Neuron (in vitro differentiated cells): Measurements from ENCODE around the gene CCDC149.

Source experiments
- H2AFZ ChIP-seq: one replicate; pipeline ENCODE4 v1.6.1; 2013; ENCODE audit warnings: low read depth, mild to moderate bottlenecking, inconsistent platforms, low read length, moderate library complexity
- H3K27me3 ChIP-seq: one replicate; pipeline ENCODE4 v1.6.1; 2013; ENCODE audit warnings: low read length; ENCODE audit not compliant: insufficient read depth
- H3K36me3 ChIP-seq: one replicate; pipeline ENCODE4 v1.6.1; 2013; ENCODE audit warnings: low read length; ENCODE audit not compliant: insufficient read depth
- H3K4me1 ChIP-seq: one replicate; pipeline ENCODE4 v1.6.1; 2013; ENCODE audit warnings: low read length; ENCODE audit not compliant: insufficient read depth
- H3K4me3 ChIP-seq: 2 replicates; pipeline ENCODE4 v1.5.1; 2013; ENCODE audit warnings: mild to moderate bottlenecking, low read length, moderate library complexity
- H3K9me3 ChIP-seq: one replicate; pipeline ENCODE4 v1.6.1; 2013; ENCODE audit warnings: low read length

CCDC149 gene

DNA sequence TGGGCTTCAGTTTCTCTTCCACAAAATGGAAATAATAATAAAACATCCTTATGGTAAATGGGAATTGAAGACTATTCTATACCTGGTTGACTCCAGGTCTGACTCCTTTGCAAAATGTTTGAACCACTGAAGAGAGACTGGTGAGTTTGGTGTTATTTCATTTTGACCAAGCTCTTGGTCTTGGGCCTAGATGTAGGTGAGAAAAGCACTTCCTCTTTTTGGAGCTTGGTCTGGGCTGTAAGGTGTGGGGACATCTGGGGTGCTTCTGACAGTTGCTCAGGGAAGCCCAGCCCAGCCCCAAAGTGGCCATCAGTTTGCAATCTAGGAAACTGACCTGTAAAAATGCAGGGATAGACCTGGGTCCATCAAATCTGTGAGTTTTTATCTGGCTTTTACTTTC lies 144.2 kb downstream of the CCDC149 start:
- no peak overlapping the region for H3K4me3 ChIP-seq
- H3K4me1 ChIP-seq, result no peaks in the 10 kb centered on the region
- no peaks in the 10 kb centered on the region for H3K9me3 ChIP-seq
- no peaks in the 10 kb centered on the region for H3K27me3 ChIP-seq
- H2AFZ ChIP-seq, result no peak overlapping the region
- H3K36me3 ChIP-seq, result no peaks in the 10 kb centered on the region

DNA sequence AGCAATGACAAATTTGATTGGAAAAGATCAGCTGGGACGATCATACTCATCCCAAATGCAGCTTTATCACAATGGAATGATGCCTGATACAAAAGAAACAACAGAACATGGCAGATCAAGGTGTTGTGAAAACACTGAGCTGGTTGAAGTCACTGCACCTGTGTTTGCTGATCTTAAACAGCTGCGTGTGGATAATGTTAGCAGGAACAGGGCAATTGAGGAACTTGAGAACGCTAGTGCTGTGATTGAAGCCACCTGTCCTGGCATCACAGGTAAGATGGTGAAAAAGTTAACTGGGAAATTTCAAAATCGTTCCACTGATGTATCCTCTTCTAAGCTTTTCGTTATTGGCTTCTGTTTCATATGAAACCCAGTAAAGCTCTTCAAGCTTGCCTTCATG lies 144.8 kb downstream of the CCDC149 start:
- Histone ChIP-seq H3K9me3 (no peaks in the 10 kb centered on the region), H3K4me3 (no peak overlapping the region), H3K27me3 (no peaks in the 10 kb centered on the region), H3K36me3 (no peaks in the 10 kb centered on the region), H3K4me1 (no peaks in the 10 kb centered on the region), H2AFZ (no peak overlapping the region)

DNA sequence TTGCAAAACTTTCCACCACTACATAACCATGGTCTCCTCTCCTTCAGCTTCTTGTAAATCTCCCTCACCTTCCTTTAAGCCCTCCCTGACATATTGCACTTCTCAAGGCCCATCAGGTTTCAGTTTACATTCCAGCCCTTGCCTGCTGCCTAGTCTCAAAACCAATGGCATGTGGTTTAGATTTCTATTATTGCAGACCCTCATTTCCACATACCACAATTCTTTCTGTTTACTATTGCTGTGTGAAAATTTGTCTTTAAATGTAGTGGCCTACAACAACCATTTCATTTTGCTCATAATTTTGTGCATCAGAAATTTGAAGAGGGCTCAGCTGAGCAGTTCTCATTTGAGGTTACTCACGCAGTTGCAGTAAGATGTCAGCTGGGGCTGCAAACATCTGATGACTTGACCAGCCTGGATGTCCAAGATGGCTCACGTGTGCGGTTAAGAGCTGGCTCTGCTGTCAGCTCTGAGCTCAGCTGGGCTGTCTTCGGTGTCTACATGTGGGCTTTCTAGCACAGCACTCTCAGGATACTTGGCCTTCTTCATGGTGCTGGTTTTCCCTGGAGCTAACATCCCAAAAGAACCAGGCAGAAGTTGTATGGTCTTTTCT lies 147.4 kb downstream of the CCDC149 start:
- no peaks in the 10 kb centered on the region for H3K4me1 ChIP-seq
- H2AFZ ChIP-seq, result no peak overlapping the region
- no peak overlapping the region for H3K4me3 ChIP-seq
- no peaks in the 10 kb centered on the region for H3K36me3 ChIP-seq
- no peaks in the 10 kb centered on the region for H3K27me3 ChIP-seq
- H3K9me3 ChIP-seq, result no peaks in the 10 kb centered on the region

GRCh38 chr4:24764345-24764744 lies 148.5 kb downstream of the CCDC149 start:
- Histone ChIP-seq H3K36me3 (no peaks in the 10 kb centered on the region), H3K4me1 (no peaks in the 10 kb centered on the region), H3K9me3 (no peaks in the 10 kb centered on the region), H2AFZ (no peak overlapping the region), H3K4me3 (no peak overlapping the region), H3K27me3 (no peaks in the 10 kb centered on the region)

GRCh38 chr4:24763631-24764297 lies 149.1 kb downstream of the CCDC149 start:
- Histone ChIP-seq H3K36me3 (no peaks in the 10 kb centered on the region), H2AFZ (no peak overlapping the region), H3K4me3 (no peak overlapping the region), H3K4me1 (no peaks in the 10 kb centered on the region), H3K27me3 (no peaks in the 10 kb centered on the region), H3K9me3 (no peaks in the 10 kb centered on the region)
